Measurements from ENCODE around the gene GPALPP1.
"Not testable (repeated sequence)": the region's sequence is repeated elsewhere in the genome, so short reads cannot be mapped to it uniquely, and the experiment has no call there.

The GPALPP1 gene

GRCh38 chr13:45007823-45008222, 18.5 kb downstream of the GPALPP1 start:
- Histone ChIP-seq H3K27ac (no peak overlapping the region), H3K4me3 (no peak overlapping the region)
- no peak for TF ChIP-seq CTCF (IDR thresholded peaks at IDR 0.05)
- DNase-seq (ENCODE audit: low spot score), result no peak

GRCh38 chr13:45011198-45011597, 21.9 kb downstream of the GPALPP1 start:
- no peak overlapping the region for H3K27ac ChIP-seq
- no peak for DNase-seq (ENCODE audit: low spot score)
- no peak overlapping the region for H3K4me3 ChIP-seq
- TF ChIP-seq CTCF (IDR thresholded peaks at IDR 0.05), result no peak

GRCh38 chr13:45015300-45015699, 26.0 kb downstream of the GPALPP1 start:
- TF ChIP-seq CTCF (IDR thresholded peaks at IDR 0.05), result no peak
- DNase-seq (ENCODE audit: low spot score), result no peak
- Histone ChIP-seq H3K27ac (no peak overlapping the region), H3K4me3 (no peak overlapping the region)

GRCh38 chr13:45016792-45017425, 27.6 kb downstream of the GPALPP1 start:
- Histone ChIP-seq H3K27ac (no peak overlapping the region), H3K4me3 (no peak overlapping the region)
- TF ChIP-seq CTCF (IDR thresholded peaks at IDR 0.05), result no peak
- no peak for DNase-seq (ENCODE audit: low spot score)

GRCh38 chr13:45019981-45020380, 30.6 kb downstream of the GPALPP1 start:
- not testable (repeated sequence) for H3K4me3 ChIP-seq; DNase-seq (ENCODE audit: low spot score); H3K27ac ChIP-seq

- no peak for TF ChIP-seq CTCF (IDR thresholded peaks at IDR 0.05)
- Histone ChIP-seq H3K27ac (no peak overlapping the region), H3K4me3 (no peak overlapping the region)
- no peak for DNase-seq (ENCODE audit: low spot score)
Observed at GRCh38 chr13:45021250-45021649, 31.9 kb downstream of the GPALPP1 start.

GRCh38 chr13:45024847-45025246, 35.5 kb downstream of the GPALPP1 start:
- Histone ChIP-seq H3K27ac (no peak overlapping the region), H3K4me3 (no peak overlapping the region)
- DNase-seq (ENCODE audit: low spot score), result no peak
- TF ChIP-seq CTCF (IDR thresholded peaks at IDR 0.05), result no peak
